Neural cell (in vitro differentiated cells): ENCODE data around the gene ZDHHC20.

ENCODE experiments used
- EZH2 ChIP-seq: fragments of 200-600, 300-800 bp; shearing (Covaris generic), sonication (generic); IDR thresholded peaks from 2 replicates; pipeline ENCODE4 v1.6.1; 2014; ENCODE audit warnings: antibody characterized with exemption, low read length, borderline replicate concordance, mild to moderate bottlenecking; ENCODE audit not compliant: insufficient read depth, poor library complexity, severe bottlenecking
- MXI1 ChIP-seq: fragments of 450-650 bp; conservative IDR thresholded peaks from 2 replicates; pipeline ENCODE4 v1.6.1; 2014; ENCODE audit warnings: antibody characterized with exemption, mild to moderate bottlenecking; ENCODE audit not compliant: poor library complexity, severe bottlenecking
- POLR2AphosphoS5 ChIP-seq: IDR thresholded peaks from 2 replicates; pipeline ENCODE4 v1.6.1; 2012
- RAD21 ChIP-seq: fragments of 450-650 bp; conservative IDR thresholded peaks from 2 replicates; pipeline ENCODE4 v1.6.1; 2014; ENCODE audit warnings: antibody characterized with exemption, mild to moderate bottlenecking, moderate library complexity
- TAF1 ChIP-seq: IDR thresholded peaks from 2 replicates; pipeline ENCODE4 v1.6.1; 2012; ENCODE audit warnings: low read depth
- TF ChIP-seq, protein P1 (sequence below): fragments of 450-650 bp; IDR thresholded peaks from 2 replicates; pipeline ENCODE4 v1.5.1; 2014; ENCODE audit warnings: antibody characterized with exemption, mild to moderate bottlenecking, moderate library complexity; ENCODE audit not compliant: poor library complexity, severe bottlenecking

DNA sequence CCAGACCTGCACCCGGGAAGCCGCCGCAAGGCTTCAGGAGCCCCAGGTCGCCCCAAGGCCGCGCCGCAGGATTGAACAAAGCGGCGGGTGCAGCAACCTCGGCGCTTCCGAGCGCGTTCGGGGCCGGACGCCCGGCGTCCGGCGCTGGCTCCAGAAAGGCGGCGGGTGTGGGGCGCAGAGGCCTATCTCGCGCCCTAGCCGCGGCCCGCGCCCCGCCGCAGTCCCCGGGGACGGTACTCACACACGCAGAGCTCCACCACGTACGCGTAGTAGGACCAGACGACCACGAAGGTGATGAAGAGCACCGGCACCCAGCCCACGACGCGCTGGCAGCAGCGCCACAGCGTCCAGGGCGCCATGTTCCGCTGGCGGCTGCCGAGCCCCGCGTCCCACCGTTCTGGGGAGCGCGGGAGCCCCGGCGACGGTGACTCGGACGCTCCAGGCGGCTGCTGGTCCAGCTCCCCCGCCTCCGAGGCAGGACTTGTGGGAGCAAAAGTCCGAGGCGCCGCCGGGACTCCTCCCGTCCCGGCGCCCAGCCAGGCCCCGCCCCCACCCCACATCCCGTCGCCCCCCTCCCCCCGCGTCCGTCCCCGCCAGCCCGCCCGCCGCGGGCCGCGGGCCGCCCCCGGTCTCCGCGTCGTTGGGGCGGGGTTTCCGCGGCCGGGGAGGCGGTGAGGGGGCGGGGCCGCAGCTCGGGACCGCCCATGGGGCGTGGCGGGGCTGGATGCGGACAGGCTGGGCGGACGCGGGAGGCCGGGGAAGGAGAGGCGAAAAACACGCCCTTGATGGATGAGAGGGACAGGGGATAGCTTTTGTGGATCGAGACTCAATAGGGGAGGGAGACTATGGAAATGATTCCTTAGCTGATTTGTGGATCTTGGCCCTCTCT lies at the start of gene ZDHHC20:
- TF ChIP-seq, protein P1, sequence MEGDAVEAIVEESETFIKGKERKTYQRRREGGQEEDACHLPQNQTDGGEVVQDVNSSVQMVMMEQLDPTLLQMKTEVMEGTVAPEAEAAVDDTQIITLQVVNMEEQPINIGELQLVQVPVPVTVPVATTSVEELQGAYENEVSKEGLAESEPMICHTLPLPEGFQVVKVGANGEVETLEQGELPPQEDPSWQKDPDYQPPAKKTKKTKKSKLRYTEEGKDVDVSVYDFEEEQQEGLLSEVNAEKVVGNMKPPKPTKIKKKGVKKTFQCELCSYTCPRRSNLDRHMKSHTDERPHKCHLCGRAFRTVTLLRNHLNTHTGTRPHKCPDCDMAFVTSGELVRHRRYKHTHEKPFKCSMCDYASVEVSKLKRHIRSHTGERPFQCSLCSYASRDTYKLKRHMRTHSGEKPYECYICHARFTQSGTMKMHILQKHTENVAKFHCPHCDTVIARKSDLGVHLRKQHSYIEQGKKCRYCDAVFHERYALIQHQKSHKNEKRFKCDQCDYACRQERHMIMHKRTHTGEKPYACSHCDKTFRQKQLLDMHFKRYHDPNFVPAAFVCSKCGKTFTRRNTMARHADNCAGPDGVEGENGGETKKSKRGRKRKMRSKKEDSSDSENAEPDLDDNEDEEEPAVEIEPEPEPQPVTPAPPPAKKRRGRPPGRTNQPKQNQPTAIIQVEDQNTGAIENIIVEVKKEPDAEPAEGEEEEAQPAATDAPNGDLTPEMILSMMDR, result no peak
- TF ChIP-seq MXI1 (peak; percentile 56), RAD21 (no peak), EZH2 (no peak), POLR2AphosphoS5 (peak; percentile 55), TAF1 (peak; percentile 69)
